Measurements from ENCODE around the gene CCL1. TPM values are rescaled to one million over a fixed set of nuclear protein-coding genes. Genes with fewer than 3 reads are reported as not detected.

The CCL1 gene
- total and polyA plus RNA-seq, 12 donors, result not detected

DNA sequence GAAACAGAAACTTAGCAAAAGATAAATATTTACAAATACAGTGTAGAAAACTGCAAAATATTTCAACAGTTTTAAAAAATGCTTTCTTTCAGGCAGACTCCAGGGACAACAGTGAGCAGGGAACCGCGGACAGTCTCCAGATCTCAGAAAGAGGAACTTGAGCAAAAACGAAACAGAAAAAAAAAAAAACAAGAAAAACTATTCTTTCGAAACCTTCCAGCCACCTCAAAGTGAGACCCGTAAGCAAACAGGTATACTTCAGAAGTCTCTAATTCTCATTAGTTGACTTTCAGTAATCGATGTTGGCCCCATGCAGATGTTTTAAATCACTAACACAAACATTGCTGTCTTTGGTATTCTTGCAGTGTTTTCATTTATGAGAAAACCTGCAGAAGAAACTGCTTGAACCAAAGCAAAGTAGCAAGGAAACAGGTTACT is 15.7 kb upstream of the CCL1 start:
- DNase-seq, result no peak
- TF ChIP-seq, protein P1, sequence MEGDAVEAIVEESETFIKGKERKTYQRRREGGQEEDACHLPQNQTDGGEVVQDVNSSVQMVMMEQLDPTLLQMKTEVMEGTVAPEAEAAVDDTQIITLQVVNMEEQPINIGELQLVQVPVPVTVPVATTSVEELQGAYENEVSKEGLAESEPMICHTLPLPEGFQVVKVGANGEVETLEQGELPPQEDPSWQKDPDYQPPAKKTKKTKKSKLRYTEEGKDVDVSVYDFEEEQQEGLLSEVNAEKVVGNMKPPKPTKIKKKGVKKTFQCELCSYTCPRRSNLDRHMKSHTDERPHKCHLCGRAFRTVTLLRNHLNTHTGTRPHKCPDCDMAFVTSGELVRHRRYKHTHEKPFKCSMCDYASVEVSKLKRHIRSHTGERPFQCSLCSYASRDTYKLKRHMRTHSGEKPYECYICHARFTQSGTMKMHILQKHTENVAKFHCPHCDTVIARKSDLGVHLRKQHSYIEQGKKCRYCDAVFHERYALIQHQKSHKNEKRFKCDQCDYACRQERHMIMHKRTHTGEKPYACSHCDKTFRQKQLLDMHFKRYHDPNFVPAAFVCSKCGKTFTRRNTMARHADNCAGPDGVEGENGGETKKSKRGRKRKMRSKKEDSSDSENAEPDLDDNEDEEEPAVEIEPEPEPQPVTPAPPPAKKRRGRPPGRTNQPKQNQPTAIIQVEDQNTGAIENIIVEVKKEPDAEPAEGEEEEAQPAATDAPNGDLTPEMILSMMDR (IDR thresholded peaks at IDR 0.05), result no peak
- 49 to 59% methylated on average over 6 of the region's 6 CpGs for WGBS, 2 donors
- intact Hi-C loops (cut with DNase I), result no loop called here
- peaks cover 0 to 21% (median 0%) of the 10 kb centered on the region in 9 donors for H3K4me1 ChIP-seq
- ATAC-seq, result peak in 1 of 8 donors; percentile 55
- H3K4me3 ChIP-seq, result no peak overlapping the region
- no peaks in the 10 kb centered on the region for H3K9me3 ChIP-seq
- H3K27ac ChIP-seq, result peak overlapping the region in 1 of 10 donors; percentile 5
- no peaks in the 10 kb centered on the region for H3K36me3 ChIP-seq
- H3K27me3 ChIP-seq, result peaks cover 0 to 32% (median 5%) of the 10 kb centered on the region in 7 donors

DNA sequence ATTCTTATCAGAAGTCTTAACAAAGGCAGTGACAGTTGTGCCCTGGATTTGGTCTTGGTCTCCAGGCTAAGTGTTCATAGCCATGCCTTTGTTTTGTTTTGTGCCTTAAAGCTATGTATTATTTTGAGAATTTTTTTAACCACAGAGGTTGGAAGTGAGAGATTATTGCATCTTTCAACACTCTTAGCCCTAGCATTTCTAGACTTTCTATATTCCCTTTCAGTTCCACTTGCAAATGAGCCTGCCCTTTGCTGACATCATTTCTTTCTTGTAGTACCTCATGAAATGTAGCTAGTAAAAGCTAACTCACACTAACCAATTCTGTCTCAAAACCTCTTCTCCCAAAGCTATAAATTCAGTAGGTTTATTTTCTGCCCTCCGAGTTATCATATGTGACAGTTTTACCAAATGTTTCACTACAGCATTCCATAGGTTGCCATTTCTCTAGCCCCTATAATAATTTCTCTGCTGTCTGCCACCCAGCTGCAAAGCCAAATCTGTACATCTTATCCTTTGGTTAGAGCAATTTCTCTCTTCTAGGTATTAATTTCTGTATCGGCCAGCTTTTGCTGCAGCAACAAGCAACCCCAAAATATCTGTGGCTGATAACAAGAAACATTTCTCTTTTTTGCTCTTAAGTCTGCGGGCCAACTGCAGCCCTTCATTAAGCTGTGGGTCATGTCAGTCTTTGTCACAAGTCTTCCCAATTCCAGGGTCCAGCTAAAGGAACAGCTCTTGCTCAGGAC is 14.2 kb upstream of the CCL1 start:
- Histone ChIP-seq H3K4me1 (peaks cover 0 to 12% (median 0%) of the 10 kb centered on the region in 9 donors), H3K4me3 (no peak overlapping the region), H3K9me3 (no peaks in the 10 kb centered on the region), H3K27ac (no peak overlapping the region), H3K27me3 (peaks cover 0 to 32% (median 5%) of the 10 kb centered on the region in 7 donors), H3K36me3 (no peaks in the 10 kb centered on the region)
- ATAC-seq, result no peak
- intact Hi-C loops (cut with DNase I), result no loop called here
- WGBS, 2 donors, result 93 to 99% methylated on average over 3 of the region's 3 CpGs
- no peak for DNase-seq
- TF ChIP-seq, protein P1 (IDR thresholded peaks at IDR 0.05), result no peak

DNA sequence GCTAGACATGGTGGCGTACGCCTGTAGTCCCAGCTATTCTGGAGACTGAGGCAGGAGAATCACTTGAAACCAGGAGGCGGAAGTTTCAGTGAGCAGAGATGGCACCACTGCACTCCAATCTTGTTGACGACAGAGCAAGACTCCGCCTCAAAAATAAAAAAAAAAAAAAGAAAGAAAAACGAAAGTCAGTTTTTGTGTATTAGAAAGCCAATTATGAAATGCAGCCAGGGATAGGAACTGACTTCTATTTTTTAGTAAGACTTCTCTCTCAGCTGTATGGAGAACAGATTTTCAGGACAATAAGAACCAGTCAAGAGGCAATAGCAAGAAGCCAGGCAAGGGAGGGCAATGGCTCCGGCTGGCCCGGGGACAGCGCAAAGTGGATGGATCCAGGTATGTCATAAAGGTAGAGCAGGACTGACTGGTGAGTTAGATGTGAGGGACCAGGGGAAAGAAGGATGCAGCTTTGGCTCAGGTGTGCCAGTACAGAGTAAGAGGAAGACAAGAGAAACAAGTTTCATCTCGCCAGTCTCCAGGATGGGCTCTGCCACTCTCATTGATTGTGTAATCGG is 12.5 kb upstream of the CCL1 start:
- peaks cover 0 to 23% (median 6%) of the 10 kb centered on the region in 7 donors for H3K27me3 ChIP-seq
- no peak for ATAC-seq
- intact Hi-C loops (cut with DNase I), result no loop called here
- 93 to 95% methylated on average over 11 of the region's 11 CpGs for WGBS, 2 donors
- no peak overlapping the region for H3K27ac ChIP-seq
- peaks cover 0 to 24% (median 0%) of the 10 kb centered on the region in 9 donors for H3K4me1 ChIP-seq
- no peaks in the 10 kb centered on the region for H3K36me3 ChIP-seq
- TF ChIP-seq, protein P1 (IDR thresholded peaks at IDR 0.05), result no peak
- DNase-seq, result no peak
- H3K9me3 ChIP-seq, result no peaks in the 10 kb centered on the region
- H3K4me3 ChIP-seq, result no peak overlapping the region

DNA sequence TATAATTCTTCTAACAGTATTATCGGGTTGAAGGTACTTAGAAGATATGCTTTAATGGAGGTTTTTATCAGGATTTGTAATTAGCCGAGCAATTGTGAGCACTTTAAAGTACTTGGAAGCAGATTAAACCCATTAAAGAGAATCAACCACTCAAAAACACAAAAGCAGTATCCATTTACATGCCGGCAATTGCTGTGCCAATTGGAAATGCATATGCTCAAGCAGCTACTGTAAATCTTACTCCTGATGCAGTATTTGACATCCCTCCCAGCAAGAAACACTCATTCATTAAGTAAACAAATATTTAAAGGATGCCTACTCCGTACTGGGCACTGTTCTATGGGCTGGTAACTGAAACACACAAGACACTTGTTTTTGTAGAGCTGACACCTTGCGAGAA is 11.4 kb upstream of the CCL1 start:
- no peaks in the 10 kb centered on the region for H3K9me3 ChIP-seq
- H3K4me3 ChIP-seq, result no peak overlapping the region
- no peak for ATAC-seq
- 83 to 84% methylated on average over 5 of the region's 5 CpGs for WGBS, 2 donors
- intact Hi-C loops (cut with DNase I), result no loop called here
- TF ChIP-seq, protein P1 (IDR thresholded peaks at IDR 0.05), result no peak
- H3K27me3 ChIP-seq, result peaks cover 0 to 22% (median 8%) of the 10 kb centered on the region in 7 donors
- no peaks in the 10 kb centered on the region for H3K36me3 ChIP-seq
- peaks cover 0 to 27% (median 0%) of the 10 kb centered on the region in 9 donors for H3K4me1 ChIP-seq
- DNase-seq, result no peak
- no peak overlapping the region for H3K27ac ChIP-seq
